HCT116 (cell line): ENCODE results near the gene UBE3D. TPM values are rescaled to one million over a fixed set of nuclear protein-coding genes. Genes with fewer than 3 reads are reported as not detected.

Source experiments
- ATAC-seq: fragments of 200-7000 bp; cut with Tn5 transposase; 2 replicates; pipeline ENCODE4 v1.9.1; 2020; ENCODE audit warnings: mild to moderate bottlenecking, moderate library complexity
- BruUV-seq: library from RNA; stranded (reverse); fragments of 400-500 nt; replicated peaks from 2 replicates; lab custom pipeline; 2021; lab: Mats Ljungman, UMichigan
- CTCF ChIA-PET: fragments of 300-600 bp; sonication (Branson Sonifier 250); formaldehyde crosslinking; loops from one replicate; lab custom pipeline; 2021; ENCODE audit warnings: antibody characterized with exemption; lab: Charles Lee
- POLR2A ChIA-PET: fragments of 300-600, 350-600 bp; sonication (Branson Sonifier 250); formaldehyde crosslinking; loops from one replicate; lab custom pipeline; 2021; ENCODE audit warnings: antibody characterized with exemption; lab: Charles Lee
- RAD21 ChIA-PET, 2 experiments: fragments of 300-600 bp; sonication (Branson Sonifier 250); formaldehyde crosslinking; loops; one replicate each; lab custom pipeline; 2023; ENCODE audit warnings: low total read pairs in 2 of 2; ENCODE audit not compliant: uncharacterized antibody in 2 of 2, unreplicated experiment in 2 of 2, low non-redundant PET in 1 of 2; lab: Charles Lee
- DNase-seq: peaks from one replicate; pipeline ENCODE4 v3.0.0-alpha.2; 2010; ENCODE audit warnings: low read depth, low spot score
- H2AFZ ChIP-seq: fragments of 200-600 bp; shearing (Covaris generic), sonication (generic); 2 replicates; pipeline ENCODE4 v1.6.1; 2017; ENCODE audit warnings: low read depth, mixed run types, mixed read lengths, antibody characterized with exemption, low read length; ENCODE audit not compliant: poor library complexity, severe bottlenecking
- H3K27ac ChIP-seq: 2 replicates; pipeline ENCODE4 v1.5.1; 2012; ENCODE audit warnings: low read depth, low read length
- H3K27me3 ChIP-seq: fragments of 200-600 bp; sonication (generic); 2 replicates; pipeline ENCODE4 v1.6.1; 2016; ENCODE audit warnings: mixed run types, low read length, mixed read lengths; ENCODE audit not compliant: insufficient read depth
- H3K36me3 ChIP-seq, 2 experiments: fragments of 200-500 bp in 1 of 2; fragments of 200-600 bp in 1 of 2; sonication (Bioruptor generic) in 1 of 2; sonication (generic) in 1 of 2; 2 replicates each; pipeline versions ENCODE4 v1.5.1 to v1.6.1; 2014 to 2016; ENCODE audit warnings: low read length in 2 of 2, inconsistent platforms in 1 of 2, mixed read lengths in 1 of 2, mixed run types in 1 of 2; ENCODE audit not compliant: insufficient read depth in 2 of 2, control insufficient read depth in 1 of 2
- H3K4me1 ChIP-seq, 2 experiments: fragments of 200-600 bp in 1 of 2; sonication (generic) in 1 of 2; 2 replicates each; pipeline versions ENCODE4 v1.5.1 to v1.6.1; 2012 to 2017; ENCODE audit warnings: low read length in 2 of 2, inconsistent platforms in 1 of 2, mild to moderate bottlenecking in 1 of 2, mixed read lengths in 1 of 2, mixed run types in 1 of 2, moderate library complexity in 1 of 2; ENCODE audit not compliant: insufficient read depth in 2 of 2, control insufficient read depth in 1 of 2
- H3K4me2 ChIP-seq: fragments of 200-600 bp; sonication (generic); 2 replicates; pipeline ENCODE4 v1.6.1; 2017; ENCODE audit warnings: mixed run types, low read length, mixed read lengths
- H3K4me3 ChIP-seq, 2 experiments: fragments of 200-600 bp in 1 of 2; sonication (generic) in 1 of 2; replicated peaks in 1 of 2; 2 replicates each; pipeline ENCODE4 v1.5.1; 2011 to 2016; ENCODE audit warnings: low read length in 2 of 2, control low read depth in 1 of 2, low read depth in 1 of 2, mild to moderate bottlenecking in 1 of 2, mixed read lengths in 1 of 2, mixed run types in 1 of 2
- H3K79me2 ChIP-seq: fragments of 200-600 bp; sonication (generic); 2 replicates; pipeline ENCODE4 v1.6.1; 2017; ENCODE audit warnings: mild to moderate bottlenecking, mixed run types, low read length, moderate library complexity, mixed read lengths; ENCODE audit not compliant: insufficient read depth
- H3K9ac ChIP-seq: fragments of 200-600 bp; sonication (generic); 2 replicates; pipeline ENCODE4 v1.6.1; 2016; ENCODE audit warnings: low read length, mixed read lengths
- H3K9me2 ChIP-seq: fragments of 200-600 bp; sonication (generic), shearing (Covaris generic); 2 replicates; pipeline ENCODE4 v1.6.1; 2017; ENCODE audit warnings: mixed run types, mild to moderate bottlenecking, moderate library complexity; ENCODE audit not compliant: insufficient read depth
- H3K9me3 ChIP-seq, 2 experiments: fragments of 200-500 bp in 1 of 2; fragments of 200-600 bp in 1 of 2; sonication (Bioruptor generic) in 1 of 2; sonication (generic) in 1 of 2; 2 replicates each; pipeline ENCODE4 v1.6.1; 2014 to 2017; ENCODE audit warnings: low read length in 2 of 2, mixed read lengths in 2 of 2, inconsistent platforms in 1 of 2, low read depth in 1 of 2, mild to moderate bottlenecking in 1 of 2, mixed run types in 1 of 2, moderate library complexity in 1 of 2; ENCODE audit not compliant: control insufficient read depth in 1 of 2, insufficient read depth in 1 of 2
- H4K20me1 ChIP-seq: fragments of 200-600 bp; sonication (generic), shearing (Covaris generic); 2 replicates; pipeline ENCODE4 v1.6.1; 2017; ENCODE audit warnings: mixed run types, mild to moderate bottlenecking, moderate library complexity; ENCODE audit not compliant: insufficient read depth
- ATF3 ChIP-seq: IDR thresholded peaks from 2 replicates; pipeline ENCODE4 v1.6.1; 2012
- CTCF ChIP-seq, 3 experiments: fragments of 200-600 bp in 1 of 3; sonication (generic) in 1 of 3; IDR thresholded peaks in 2 of 3; conservative IDR thresholded peaks in 1 of 3; 2 replicates each; pipeline ENCODE4 v1.5.1; 2012 to 2017; ENCODE audit warnings: low read depth in 2 of 3, low read length in 2 of 3, antibody characterized with exemption in 1 of 3, borderline replicate concordance in 1 of 3, control low read depth in 1 of 3, mild to moderate bottlenecking in 1 of 3, mixed read lengths in 1 of 3, mixed run types in 1 of 3, moderate library complexity in 1 of 3; ENCODE audit not compliant: insufficient read depth in 1 of 3
- EGR1 ChIP-seq: IDR thresholded peaks from 2 replicates; pipeline ENCODE4 v1.6.1; 2012; ENCODE audit warnings: low read depth
- EZH2phosphoT487 ChIP-seq: fragments of 200-600 bp; IDR thresholded peaks from 2 replicates; pipeline ENCODE4 v1.6.1; 2018; ENCODE audit warnings: antibody characterized with exemption, borderline replicate concordance
- MAX ChIP-seq: IDR thresholded peaks from 2 replicates; pipeline ENCODE4 v1.6.1; 2012
- SIN3A ChIP-seq: IDR thresholded peaks from 2 replicates; pipeline ENCODE4 v1.6.1; 2012; ENCODE audit warnings: low read depth
- SRF ChIP-seq: IDR thresholded peaks from 2 replicates; pipeline ENCODE4 v1.6.1; 2012; ENCODE audit warnings: low read depth
- TCF7L2 ChIP-seq: IDR thresholded peaks from 2 replicates; pipeline ENCODE4 v1.7.0; 2011; ENCODE audit warnings: borderline replicate concordance, inconsistent platforms; ENCODE audit not compliant: insufficient read depth, insufficient read length; ENCODE audit errors: extremely low read depth
- YY1 ChIP-seq: IDR thresholded peaks from 2 replicates; pipeline ENCODE4 v1.6.1; 2011; ENCODE audit warnings: low read length, low read depth, moderate library complexity, mild to moderate bottlenecking; ENCODE audit not compliant: insufficient replicate concordance; ENCODE audit errors: extremely low read depth
- ZFX ChIP-seq: fragments of 450-650 bp; IDR thresholded peaks from 2 replicates; pipeline ENCODE4 v1.6.1; 2017
- intact Hi-C: fragments of 100-400 bp; cut with micrococcal nuclease; formaldehyde crosslinking; loops from 2 replicates; pipeline ENCODE4 v1.10.0; 2022
- total RNA-seq: library from RNA; stranded (reverse); gene quantifications from one replicate; pipeline ENCODE4 v1.2.1, GENCODE V29; 2021; ENCODE audit not compliant: unreplicated experiment
- TF ChIP-seq, protein P1 (sequence below): IDR thresholded peaks from 2 replicates; pipeline ENCODE4 v1.6.1; 2011; ENCODE audit warnings: mild to moderate bottlenecking, low read length, moderate library complexity; ENCODE audit not compliant: insufficient replicate concordance; ENCODE audit errors: extremely low read depth

The UBE3D gene
- total RNA-seq, 1 experiment from 2014 or later: 9.0 TPM

- TF ChIP-seq MAX (no peak), ATF3 (no peak), YY1 (no peak), SRF (no peak)
- TF ChIP-seq, protein P1, sequence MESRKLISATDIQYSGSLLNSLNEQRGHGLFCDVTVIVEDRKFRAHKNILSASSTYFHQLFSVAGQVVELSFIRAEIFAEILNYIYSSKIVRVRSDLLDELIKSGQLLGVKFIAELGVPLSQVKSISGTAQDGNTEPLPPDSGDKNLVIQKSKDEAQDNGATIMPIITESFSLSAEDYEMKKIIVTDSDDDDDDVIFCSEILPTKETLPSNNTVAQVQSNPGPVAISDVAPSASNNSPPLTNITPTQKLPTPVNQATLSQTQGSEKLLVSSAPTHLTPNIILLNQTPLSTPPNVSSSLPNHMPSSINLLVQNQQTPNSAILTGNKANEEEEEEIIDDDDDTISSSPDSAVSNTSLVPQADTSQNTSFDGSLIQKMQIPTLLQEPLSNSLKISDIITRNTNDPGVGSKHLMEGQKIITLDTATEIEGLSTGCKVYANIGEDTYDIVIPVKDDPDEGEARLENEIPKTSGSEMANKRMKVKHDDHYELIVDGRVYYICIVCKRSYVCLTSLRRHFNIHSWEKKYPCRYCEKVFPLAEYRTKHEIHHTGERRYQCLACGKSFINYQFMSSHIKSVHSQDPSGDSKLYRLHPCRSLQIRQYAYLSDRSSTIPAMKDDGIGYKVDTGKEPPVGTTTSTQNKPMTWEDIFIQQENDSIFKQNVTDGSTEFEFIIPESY: no peak
- TF ChIP-seq, all 23 proteins: peak for 0
Observed at GRCh38 chr6:83071707-83072106, 6.1 kb upstream of the UBE3D start (continued).

GRCh38 chr6:83071023-83071422 lies 5.4 kb upstream of the UBE3D start:
- peaks cover 2 to 12% of the 10 kb centered on the region in 2 experiments; a peak in 3 of 4 replicates for H3K4me1 ChIP-seq
- no peaks in the 10 kb centered on the region for H3K36me3 ChIP-seq
- 0 out of 2 replicates have a peak, but pooled peaks cover 5% of the 10 kb centered on the region for H3K79me2 ChIP-seq
- H3K9me3 ChIP-seq: no peaks in the 10 kb centered on the region
- RAD21 ChIA-PET: no interaction called here
- POLR2A ChIA-PET: no interaction called here
- no TSS peak for BruUV-seq
- H4K20me1 ChIP-seq: no peaks in the 10 kb centered on the region
- intact Hi-C loops: no loop called here
- no peak overlapping the region for H3K27ac ChIP-seq
- no peak for DNase-seq
- no peak overlapping the region for H2AFZ ChIP-seq
- no peaks in the 10 kb centered on the region for H3K9me2 ChIP-seq
- H3K4me2 ChIP-seq: no peak overlapping the region
- TF ChIP-seq SIN3A (no peak), ZFX (no peak), EZH2phosphoT487 (no peak), EGR1 (no peak), CTCF (IDR thresholded peaks at IDR 0.05 in 2 of 3, conservative IDR thresholded peaks at IDR 0.05 in 1 of 3; ENCODE audit: borderline replicate concordance in 1 of 3, insufficient read depth in 1 of 3, low read depth in 2 of 3, low read length in 2 of 3) (no peak), MAX (no peak), TCF7L2 (no peak)
- CTCF ChIA-PET: interaction anchor here (1.4 kb wide), 1 partner anchor 144 kb away, joined by 5 read pairs; no protein-coding TSS in a partner anchor
- H3K4me3 ChIP-seq: no peak overlapping the region
- H3K9ac ChIP-seq: no peak overlapping the region
- no peak for ATAC-seq
- no peaks in the 10 kb centered on the region for H3K27me3 ChIP-seq
